ENCODE results near the gene RAF1.

- TF ChIP-seq POU5F1 (IDR thresholded peaks at IDR 0.05; ENCODE audit: low read depth, low read length) (no peak), POLR2A (IDR thresholded peaks at IDR 0.05; ENCODE audit: control extremely low read depth in 1 of 2, low read depth in 2 of 2, low read length in 2 of 2) (no peak), RFX5 (IDR thresholded peaks at IDR 0.05; ENCODE audit: borderline replicate concordance, low read depth, low read length) (no peak), EZH2 (IDR thresholded peaks at IDR 0.05; ENCODE audit: low read depth, low read length, severe bottlenecking) (no peak), CTCF (IDR thresholded peaks at IDR 0.05; ENCODE audit: control extremely low read depth in 1 of 3, insufficient read depth in 1 of 3, low read depth in 1 of 3, low read length in 3 of 3) (no peak), BRCA1 (IDR thresholded peaks at IDR 0.05; ENCODE audit: low read depth, low read length) (no peak), EP300 (IDR thresholded peaks at IDR 0.05; ENCODE audit: borderline replicate concordance in 1 of 2, low read depth in 2 of 2, low read length in 2 of 2) (no peak), SUZ12 (IDR thresholded peaks at IDR 0.05; ENCODE audit: low read length) (no peak), JUN (IDR thresholded peaks at IDR 0.05; ENCODE audit: low read depth, low read length) (no peak), NRF1 (IDR thresholded peaks at IDR 0.05; ENCODE audit: low read depth, low read length) (no peak)
Measured at GRCh38 chr3:12655701-12656100, 8.2 kb downstream of the RAF1 start.
